Glutamatergic neuron (in vitro differentiated cells): ENCODE data around the gene WDR73. TPM values are rescaled to one million over a fixed set of nuclear protein-coding genes. Genes with fewer than 3 reads are reported as not detected.

Experiments used
- DNase-seq: peaks from one replicate; pipeline ENCODE4 v3.0.0; 2022
- H3K27ac Mint-ChIP-seq: one replicate; pipeline ENCODE4 v1.8.0; 2020; ENCODE audit warnings: mild to moderate bottlenecking, mixed read lengths, inconsistent platforms; ENCODE audit not compliant: unreplicated experiment
- H3K27me3 Mint-ChIP-seq: one replicate; pipeline ENCODE4 v1.8.0; 2020; ENCODE audit warnings: mild to moderate bottlenecking, moderate library complexity, mixed read lengths, inconsistent platforms; ENCODE audit not compliant: unreplicated experiment
- H3K36me3 Mint-ChIP-seq: one replicate; pipeline ENCODE4 v1.8.0; 2020; ENCODE audit warnings: mild to moderate bottlenecking, mixed read lengths, inconsistent platforms; ENCODE audit not compliant: unreplicated experiment
- H3K4me1 Mint-ChIP-seq: one replicate; pipeline ENCODE4 v1.8.0; 2020; ENCODE audit warnings: mild to moderate bottlenecking, low read depth, mixed read lengths, inconsistent platforms; ENCODE audit not compliant: unreplicated experiment
- H3K4me3 Mint-ChIP-seq: one replicate; pipeline ENCODE4 v1.8.0; 2020; ENCODE audit warnings: mild to moderate bottlenecking, mixed read lengths, inconsistent platforms; ENCODE audit not compliant: unreplicated experiment
- H3K9me3 Mint-ChIP-seq: one replicate; pipeline ENCODE4 v1.8.0; 2020; ENCODE audit warnings: mild to moderate bottlenecking, moderate library complexity, mixed read lengths, inconsistent platforms; ENCODE audit not compliant: unreplicated experiment
- total RNA-seq: library from RNA; stranded (reverse); fragmentation: NEBNext Ultra II Directional; extraction: Animal tissue kit (Norgen Biotek cat#: 25700); gene quantifications from one replicate; pipeline ENCODE4 v1.2.1, GENCODE V29; 2021; ENCODE audit not compliant: unreplicated experiment
- TF ChIP-seq, protein P1 (sequence below): fragments of 200-600 bp; sonication (generic); IDR thresholded peaks from one replicate; pipeline ENCODE4 v1.5.0; 2021; ENCODE audit not compliant: partially characterized antibody, unreplicated experiment

The WDR73 gene
- total RNA-seq, 1 donor from 2014 or later: 19.5 TPM

DNA sequence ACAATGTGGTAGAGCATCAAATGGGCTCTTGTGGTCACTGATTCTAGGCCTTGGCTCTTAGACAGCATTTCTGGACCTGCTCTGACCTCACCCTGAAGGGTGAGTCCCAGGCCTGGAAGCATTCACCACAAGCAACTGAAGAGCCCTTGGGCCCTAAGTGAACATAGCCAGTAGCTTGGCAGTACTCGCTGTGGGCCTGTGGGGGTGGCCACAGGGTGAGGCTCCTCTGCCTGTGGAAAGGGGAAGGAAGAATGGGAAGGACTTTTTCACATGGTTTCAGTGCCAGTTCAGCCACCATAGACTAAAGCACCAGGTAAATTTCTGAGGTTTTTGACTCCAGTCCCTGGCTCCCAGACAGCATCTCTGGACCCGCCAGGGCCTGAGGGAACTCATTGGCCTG lies 58.4 kb downstream of the WDR73 start:
- H3K27me3 Mint-ChIP-seq: peaks cover 4% of the 10 kb centered on the region
- H3K9me3 Mint-ChIP-seq: no peaks in the 10 kb centered on the region
- no peak overlapping the region for H3K4me3 Mint-ChIP-seq
- TF ChIP-seq, protein P1, sequence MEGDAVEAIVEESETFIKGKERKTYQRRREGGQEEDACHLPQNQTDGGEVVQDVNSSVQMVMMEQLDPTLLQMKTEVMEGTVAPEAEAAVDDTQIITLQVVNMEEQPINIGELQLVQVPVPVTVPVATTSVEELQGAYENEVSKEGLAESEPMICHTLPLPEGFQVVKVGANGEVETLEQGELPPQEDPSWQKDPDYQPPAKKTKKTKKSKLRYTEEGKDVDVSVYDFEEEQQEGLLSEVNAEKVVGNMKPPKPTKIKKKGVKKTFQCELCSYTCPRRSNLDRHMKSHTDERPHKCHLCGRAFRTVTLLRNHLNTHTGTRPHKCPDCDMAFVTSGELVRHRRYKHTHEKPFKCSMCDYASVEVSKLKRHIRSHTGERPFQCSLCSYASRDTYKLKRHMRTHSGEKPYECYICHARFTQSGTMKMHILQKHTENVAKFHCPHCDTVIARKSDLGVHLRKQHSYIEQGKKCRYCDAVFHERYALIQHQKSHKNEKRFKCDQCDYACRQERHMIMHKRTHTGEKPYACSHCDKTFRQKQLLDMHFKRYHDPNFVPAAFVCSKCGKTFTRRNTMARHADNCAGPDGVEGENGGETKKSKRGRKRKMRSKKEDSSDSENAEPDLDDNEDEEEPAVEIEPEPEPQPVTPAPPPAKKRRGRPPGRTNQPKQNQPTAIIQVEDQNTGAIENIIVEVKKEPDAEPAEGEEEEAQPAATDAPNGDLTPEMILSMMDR: no peak
- H3K36me3 Mint-ChIP-seq: no peaks in the 10 kb centered on the region
- H3K4me1 Mint-ChIP-seq: peaks cover 4% of the 10 kb centered on the region
- no peak for DNase-seq
- no peak overlapping the region for H3K27ac Mint-ChIP-seq

DNA sequence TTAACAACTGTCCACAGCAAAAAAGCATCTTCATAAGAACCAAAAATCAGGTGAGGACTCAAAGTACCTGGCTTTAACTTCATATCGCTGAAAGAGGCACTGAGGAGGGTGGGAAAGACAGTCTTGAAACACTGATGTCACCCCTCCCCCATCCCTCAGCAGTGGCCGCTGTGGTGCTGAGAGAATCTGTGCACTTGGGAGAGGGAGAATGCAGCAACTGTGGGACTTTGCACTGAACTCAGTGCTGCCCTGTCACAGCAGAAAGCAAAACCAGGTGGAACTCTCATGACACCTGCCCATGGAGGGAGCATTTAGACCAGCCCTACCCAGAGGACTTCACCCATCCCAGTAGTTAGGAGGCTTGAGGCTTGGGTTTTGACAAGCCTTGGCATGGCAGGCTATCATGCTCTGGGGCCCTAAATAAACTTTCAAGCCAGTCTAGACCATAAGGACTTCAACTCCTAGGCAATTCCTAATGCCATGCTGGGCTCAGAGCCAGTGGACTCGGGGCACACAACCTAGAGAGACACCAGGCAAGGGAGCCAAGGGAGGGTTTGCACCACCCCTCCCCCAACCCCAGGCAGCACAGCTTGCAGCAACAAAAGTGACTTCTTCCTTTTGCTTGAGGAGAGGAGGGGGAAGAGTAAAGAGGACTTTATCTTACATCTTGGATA lies 59.3 kb downstream of the WDR73 start:
- Mint-ChIP-seq H3K4me3 (no peak overlapping the region), H3K27me3 (peaks cover 3% of the 10 kb centered on the region), H3K4me1 (peaks cover 4% of the 10 kb centered on the region), H3K9me3 (no peaks in the 10 kb centered on the region), H3K36me3 (no peaks in the 10 kb centered on the region), H3K27ac (no peak overlapping the region)
- DNase-seq: no peak
- TF ChIP-seq, protein P1: no peak

DNA sequence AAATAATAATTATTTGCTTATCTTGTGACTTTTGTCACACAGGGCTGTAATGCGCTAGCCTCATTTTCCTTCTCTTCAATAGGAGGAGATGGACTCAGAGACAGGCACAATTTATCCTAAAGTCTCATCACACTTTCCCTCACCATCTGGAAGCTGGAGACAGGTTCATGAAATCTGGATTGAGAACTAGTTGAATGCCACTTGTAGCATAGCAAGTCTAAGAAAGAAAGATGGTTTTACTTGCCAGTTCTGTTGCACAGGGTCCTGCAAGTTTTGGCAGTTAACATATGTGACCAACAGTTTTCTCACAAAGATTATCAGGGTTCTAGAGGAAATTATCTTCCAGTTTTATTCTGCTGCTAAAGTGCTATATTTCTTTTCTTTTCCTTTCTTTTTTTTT lies 62.3 kb downstream of the WDR73 start:
- Mint-ChIP-seq H3K4me3 (no peak overlapping the region), H3K27me3 (peaks cover 3% of the 10 kb centered on the region), H3K4me1 (peaks cover 12% of the 10 kb centered on the region), H3K9me3 (no peaks in the 10 kb centered on the region), H3K27ac (no peak overlapping the region), H3K36me3 (no peaks in the 10 kb centered on the region)
- no peak for DNase-seq
- TF ChIP-seq, protein P1: no peak

DNA sequence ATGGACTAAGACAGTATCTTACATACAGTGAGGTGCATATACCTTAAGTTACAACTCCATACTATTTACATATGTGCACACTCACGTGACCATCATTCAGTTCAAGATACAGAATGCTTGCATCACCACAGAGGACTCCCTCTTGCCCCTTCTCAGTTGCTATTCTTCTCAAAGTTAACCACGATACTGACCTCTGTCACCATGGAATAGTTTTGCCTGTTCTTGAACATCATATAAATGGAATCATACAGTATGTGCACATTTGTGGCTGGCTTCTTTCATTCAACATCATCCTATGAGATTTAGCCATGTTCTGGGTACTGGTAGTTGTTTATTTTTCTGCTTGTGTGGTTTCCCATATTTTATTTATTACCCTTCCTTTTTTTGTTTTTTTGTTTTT lies 63.7 kb downstream of the WDR73 start:
- Mint-ChIP-seq H3K4me1 (peaks cover 18% of the 10 kb centered on the region), H3K4me3 (no peak overlapping the region), H3K27me3 (peaks cover 3% of the 10 kb centered on the region), H3K9me3 (no peaks in the 10 kb centered on the region), H3K27ac (no peak overlapping the region), H3K36me3 (no peaks in the 10 kb centered on the region)
- TF ChIP-seq, protein P1: no peak
- DNase-seq: no peak

Other genes with a start within 250 kb of the WDR73 start
- 40.0 TPM for gene ZSCAN2, start 53.3 kb downstream of the WDR73 start, total RNA-seq
- 6.9 TPM for gene NMB, start 3.9 kb upstream of the WDR73 start, total RNA-seq
- 84.3 TPM for gene SEC11A, start 61.9 kb upstream of the WDR73 start, total RNA-seq
- 42.3 TPM for gene ZNF592, start 94.3 kb upstream of the WDR73 start, total RNA-seq
- gene ALPK3, start 163.1 kb upstream of the WDR73 start, total RNA-seq: 6.8 TPM
- 0.25 TPM for gene SLC28A1, start 230.4 kb upstream of the WDR73 start, total RNA-seq